NCI-H1417 (cell line): Measurements from ENCODE around the gene CHIC2.

Source experiments
- DNase-seq, 3 experiments: peaks; one replicate each; lab custom pipeline; 2025; lab: John Stamatoyannopoulos, UW

Gene CHIC2

DNA sequence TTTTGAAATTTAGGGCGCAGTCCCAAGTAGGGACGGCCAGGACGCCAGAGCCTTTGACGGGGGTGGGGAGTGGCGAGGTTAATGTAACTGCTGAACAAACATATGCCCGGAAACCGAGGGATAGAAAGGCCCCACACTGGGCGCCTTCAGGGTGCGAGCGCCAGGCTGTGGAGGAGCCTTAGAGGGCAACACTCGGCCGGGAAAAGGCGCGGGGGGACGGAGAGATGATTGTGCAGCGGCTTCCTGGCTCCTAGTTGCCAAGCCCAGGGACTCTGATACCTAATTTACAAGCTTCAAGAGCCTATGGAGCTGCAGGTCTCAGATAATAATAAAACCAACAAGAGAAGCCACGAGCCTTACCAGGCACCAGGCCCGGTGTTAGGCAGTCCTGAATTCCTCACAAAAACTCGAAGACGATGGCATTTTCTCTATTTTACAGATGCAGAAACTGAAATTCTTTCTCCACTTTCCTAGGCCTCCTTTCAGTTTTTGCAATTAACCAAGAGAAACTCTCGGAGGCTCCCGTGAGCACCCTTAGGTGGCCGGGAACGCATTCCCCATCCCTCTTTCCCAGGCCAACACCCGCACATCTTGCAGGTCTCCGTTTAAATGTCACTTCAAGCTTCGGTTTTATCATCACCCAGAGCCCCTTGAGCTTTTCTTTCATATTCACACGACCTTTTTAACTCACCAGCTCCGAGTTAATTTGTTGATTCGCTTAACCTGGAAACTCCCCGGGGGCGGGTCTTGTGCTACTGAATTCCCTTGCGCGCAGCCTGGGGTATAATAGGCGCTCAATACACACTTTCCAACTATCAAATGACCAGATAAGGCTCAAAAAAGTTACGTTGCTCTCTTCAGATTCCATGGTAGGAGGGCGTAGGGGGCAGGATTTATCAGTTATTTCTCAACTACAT, 29.2 kb upstream of the CHIC2 start:
- no peak for DNase-seq

DNA sequence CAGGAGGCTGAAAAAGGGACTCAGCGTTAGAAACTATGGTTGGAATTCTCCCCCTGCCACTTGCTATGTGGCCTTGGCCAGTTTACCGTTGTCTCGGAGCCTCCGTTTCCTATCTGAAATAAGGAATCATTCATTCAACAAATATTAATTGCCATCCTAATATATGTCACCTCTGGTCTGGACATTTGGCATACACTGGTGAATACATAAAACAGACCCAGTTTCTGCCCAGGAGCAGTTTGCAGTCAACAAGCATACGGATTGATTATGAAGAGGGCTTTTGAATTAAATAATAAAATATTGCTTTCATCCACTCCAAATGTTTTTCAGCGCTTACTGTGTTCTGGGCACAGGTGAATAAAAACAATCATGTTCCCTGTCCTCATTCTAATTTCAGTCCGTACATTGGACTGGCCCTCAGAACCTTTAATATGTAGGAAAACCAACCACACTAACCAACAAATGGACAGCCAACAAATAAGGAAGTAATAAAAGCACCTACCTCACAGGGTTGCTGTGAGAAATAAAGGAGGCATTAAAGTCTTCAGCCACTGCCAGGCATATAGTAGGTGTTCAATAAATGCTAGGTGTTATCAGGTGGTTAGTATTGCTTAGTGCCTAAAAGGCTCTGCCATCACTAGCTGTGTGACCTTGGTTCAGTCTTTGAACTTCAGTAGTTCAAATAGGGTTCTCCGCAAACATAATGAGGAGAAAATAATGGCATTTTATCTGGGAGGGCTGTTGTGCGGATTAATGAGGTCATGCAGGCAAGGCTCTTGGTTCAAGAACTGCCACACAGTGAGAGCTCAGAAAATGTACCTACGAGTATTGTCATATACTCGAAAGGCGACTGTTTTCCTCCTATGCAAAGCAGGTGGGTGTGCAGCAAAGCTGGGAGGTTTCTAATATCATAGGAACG, 28.3 kb upstream of the CHIC2 start:
- DNase-seq: no peak

DNA sequence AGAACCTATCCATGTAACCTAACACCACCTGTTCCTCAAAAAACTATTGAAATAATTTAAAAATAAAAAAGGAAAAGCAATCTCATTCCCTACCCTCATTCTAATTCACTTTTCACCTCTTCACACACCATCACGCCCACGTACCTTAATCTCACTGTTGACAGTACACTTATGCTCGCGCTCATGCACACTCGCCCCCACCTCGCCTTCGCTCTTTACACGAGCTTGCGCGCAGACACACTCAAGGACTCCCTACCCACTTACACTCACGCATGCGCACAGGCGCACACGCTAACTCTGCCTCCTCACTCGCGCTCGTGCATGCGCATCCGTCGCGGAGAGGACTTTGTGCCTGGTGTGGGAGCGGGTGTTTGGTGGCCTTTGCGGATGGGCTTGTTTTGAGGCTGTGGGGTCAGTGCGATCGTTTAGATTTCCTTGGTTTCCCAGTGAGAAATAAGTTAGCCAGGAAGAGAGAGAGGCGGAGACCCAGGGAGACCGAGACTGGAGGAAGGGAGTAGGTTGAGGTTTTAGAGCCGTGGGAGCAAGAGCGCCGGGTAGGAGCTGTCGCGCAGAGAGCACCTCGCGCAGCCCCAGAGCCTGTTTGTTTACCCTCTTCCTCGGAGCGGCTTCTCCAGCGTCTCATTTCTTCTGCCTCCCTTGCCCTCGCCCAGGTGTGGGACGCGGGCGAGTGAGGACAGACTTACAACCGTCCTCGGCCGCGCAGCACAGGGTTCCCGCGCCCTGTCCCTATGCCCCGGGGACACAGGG, 27.4 kb upstream of the CHIC2 start:
- DNase-seq: peak; percentile 86 to 93 (median 88)

DNA sequence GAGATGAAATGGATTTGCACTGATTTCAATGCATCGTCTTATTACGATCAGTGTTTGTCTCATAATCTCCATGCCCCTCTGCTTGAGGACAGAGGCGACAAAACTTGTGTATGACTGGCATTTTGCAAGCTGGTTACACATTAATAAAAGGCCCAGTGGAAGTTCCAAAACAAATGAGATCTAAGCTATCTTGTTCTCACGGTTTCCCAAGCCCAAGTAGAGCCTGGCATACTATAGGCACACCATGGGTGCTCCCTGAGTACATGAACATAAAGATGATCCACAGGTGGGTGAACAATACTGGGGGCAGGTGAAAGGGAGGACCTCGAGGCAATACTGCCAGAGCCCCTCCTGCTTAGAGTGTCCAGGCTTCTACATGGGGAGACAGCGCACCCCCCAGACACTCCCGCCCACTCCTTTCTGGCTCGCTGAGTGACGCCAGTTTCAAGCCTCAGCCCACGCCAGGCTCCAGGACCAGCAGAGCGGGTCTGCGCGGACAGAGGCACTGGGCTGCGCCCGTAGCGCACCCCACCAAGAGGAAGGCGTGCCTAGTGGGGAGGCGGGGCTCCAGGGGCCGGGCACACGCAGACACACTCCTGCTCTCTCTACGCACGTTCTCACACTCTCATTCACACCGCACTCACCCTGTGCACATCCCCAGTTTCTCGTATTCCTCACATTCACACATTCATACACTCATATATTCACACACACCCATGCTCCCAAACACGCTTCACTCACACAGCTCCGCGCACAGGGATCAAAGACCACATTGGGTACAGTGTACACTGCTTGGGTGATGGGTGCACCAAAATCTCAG, 26.6 kb upstream of the CHIC2 start:
- no peak for DNase-seq

GRCh38 chr4:54090404-54090803, 26.0 kb upstream of the CHIC2 start:
- DNase-seq: no peak

DNA sequence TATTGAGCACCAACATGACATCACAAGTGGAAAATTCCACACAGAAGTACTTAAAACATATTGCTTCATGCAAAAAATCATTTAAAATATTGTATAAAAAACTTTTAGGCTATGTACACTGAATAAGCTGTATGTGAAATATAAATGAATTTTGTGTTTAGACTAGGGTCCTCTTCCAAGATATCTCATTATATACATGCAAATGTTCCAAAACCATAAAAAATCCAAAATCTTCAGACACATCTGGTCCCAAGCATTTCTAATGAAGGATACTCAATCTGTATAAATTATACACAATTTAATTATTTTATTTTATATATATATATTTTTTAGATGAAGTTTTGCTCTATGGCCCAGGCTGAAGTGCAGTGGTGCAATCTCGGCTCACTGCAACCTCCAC, 25.5 kb upstream of the CHIC2 start:
- DNase-seq: no peak

- DNase-seq: no peak
Measured at GRCh38 chr4:54085284-54085683, 20.9 kb upstream of the CHIC2 start.

DNA sequence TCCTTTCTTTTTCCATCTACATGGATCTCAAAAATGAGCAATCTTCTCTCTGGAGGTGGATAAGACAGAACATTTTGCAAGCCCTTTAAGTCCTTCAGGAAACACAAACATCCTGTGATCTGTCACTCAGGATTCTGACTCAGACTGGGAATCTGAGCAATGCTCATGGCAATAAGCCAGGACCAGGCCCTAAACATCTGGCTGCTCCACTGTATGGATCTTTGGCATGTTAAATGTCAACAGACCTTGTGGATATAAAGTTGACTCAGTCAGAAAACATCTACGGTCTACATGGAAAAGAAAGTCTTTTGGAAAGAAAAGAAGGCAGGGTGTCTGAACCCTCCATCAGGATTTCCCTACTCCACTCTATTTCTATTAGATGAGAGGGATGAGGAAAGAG, 17.8 kb upstream of the CHIC2 start:
- DNase-seq: no peak

- no peak for DNase-seq
Measured at GRCh38 chr4:54077812-54078211, 13.4 kb upstream of the CHIC2 start.

DNA sequence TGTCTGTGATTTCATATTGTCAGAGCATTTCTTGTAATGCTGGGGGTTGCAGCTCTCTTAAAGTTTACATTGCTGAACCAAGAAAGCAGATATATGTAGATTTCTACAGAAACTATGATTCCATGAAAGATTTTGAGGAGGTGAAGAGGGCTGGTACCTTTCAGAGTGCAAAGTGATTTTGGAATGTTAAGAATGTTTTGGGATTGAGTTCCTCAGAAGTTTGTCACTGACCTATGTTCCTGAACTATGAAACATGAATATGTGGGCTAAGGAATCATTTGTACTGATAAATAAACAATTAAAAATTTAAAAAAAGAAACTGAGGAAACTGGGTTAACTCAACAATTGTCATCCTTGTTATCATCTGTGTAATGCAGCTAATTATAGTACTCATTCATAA, 12.3 kb upstream of the CHIC2 start:
- no peak for DNase-seq

GRCh38 chr4:54074381-54074780, 10.0 kb upstream of the CHIC2 start:
- no peak for DNase-seq

DNA sequence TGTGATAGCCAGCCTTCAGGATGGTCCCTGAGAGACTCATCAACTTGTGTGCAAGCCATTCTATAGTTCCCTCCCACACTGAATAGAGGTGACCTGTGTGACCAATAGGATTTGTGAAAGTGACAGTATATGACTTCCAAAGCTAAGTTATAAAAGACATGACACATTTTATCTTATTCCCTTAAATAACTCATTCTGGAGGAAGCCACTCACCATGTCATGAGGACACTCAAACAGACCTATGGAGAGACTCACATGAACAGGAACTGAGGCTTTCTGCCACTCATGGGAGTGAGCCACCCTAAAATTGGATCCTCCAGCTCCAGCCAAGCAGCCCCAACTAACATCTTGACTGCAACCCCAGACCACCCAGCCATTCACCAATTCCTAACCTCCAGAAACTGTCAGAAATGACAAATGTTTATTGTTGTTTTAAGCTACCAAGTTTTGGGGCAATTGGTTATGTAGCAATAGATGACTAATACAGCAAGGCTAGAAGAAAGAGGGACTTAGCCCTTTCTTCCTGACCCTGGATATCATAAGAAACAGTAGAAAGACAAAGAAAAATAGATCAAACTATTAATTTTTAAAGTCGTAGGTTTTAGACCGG, 9.0 kb upstream of the CHIC2 start:
- no peak for DNase-seq

DNA sequence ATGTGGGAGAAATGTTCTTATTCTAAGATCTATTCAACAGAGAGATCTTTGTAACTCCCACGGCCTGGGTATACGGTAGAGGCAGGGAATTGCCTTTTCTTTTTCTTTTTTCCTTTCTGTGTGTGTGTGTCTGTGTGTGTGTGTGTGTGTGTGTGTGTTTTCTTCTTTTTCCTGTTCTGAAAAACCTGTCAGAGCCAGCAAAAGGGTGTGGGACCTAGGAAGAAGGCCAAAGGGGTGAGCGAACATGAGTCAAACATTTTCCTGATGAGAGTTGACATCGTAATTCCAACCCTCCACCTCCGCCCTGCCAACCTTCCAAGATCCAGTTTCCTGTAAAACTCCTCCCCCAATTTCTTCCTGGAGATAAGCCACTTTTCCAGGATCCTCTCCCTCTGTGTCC, 2.8 kb upstream of the CHIC2 start:
- no peak for DNase-seq

GRCh38 chr4:54066718-54067129, 2.3 kb upstream of the CHIC2 start:
- no peak for DNase-seq

DNA sequence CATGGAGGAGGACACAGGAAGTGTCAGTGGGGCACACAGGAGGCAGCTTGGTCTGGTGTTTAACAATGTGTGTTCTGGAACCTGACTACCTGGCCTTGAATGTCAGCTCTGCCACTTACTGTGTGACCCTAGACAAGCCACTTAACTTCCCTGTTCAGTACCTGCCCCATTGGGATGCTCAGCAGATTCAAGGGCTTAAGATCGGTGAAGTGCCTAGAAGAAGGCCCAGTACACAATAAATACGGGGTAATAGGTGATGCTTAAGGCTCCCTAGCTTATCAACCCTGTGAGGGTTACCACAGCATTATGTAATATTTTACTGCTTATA, 1.6 kb upstream of the CHIC2 start:
- no peak for DNase-seq

DNA sequence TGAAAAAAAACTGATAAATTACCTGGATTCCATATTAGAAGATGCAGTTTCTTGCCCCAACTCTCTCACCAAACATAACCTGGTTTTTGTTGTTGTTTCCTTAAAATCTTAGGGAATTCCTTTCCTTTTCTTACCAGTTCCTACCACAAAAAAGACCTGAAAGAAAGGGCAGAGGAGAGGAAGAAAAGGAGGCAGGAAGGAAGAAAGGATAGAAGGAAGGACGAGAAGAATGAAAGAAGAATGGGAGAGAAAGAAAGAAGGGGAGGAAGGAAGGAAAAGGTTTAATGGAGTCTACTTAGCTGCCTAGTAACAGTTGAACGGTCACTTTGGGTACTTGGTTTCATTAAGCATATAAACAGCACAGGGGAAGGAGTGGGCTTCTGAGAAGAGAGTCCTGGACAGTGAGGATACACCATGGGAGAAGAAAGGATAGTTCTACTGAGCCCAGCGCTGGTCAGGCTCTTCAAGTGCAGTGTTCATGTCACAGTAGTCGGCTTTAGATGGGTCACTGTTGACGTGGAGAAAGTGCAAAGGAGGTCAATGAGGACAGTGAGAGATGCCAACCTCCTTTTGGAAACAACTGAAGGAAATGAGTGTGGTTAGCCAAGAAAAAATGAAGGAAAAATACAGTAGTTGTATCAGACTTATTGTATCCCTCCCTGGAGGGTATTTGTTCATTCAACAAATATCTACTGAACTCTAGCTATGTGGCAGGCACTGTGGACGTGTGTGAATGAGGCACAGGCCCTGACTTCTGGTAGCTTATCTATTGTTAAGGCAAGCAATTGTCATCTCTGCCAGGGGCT, 1.1 kb upstream of the CHIC2 start:
- peak in 2 of 3 experiments; percentile 3 to 33 for DNase-seq

DNA sequence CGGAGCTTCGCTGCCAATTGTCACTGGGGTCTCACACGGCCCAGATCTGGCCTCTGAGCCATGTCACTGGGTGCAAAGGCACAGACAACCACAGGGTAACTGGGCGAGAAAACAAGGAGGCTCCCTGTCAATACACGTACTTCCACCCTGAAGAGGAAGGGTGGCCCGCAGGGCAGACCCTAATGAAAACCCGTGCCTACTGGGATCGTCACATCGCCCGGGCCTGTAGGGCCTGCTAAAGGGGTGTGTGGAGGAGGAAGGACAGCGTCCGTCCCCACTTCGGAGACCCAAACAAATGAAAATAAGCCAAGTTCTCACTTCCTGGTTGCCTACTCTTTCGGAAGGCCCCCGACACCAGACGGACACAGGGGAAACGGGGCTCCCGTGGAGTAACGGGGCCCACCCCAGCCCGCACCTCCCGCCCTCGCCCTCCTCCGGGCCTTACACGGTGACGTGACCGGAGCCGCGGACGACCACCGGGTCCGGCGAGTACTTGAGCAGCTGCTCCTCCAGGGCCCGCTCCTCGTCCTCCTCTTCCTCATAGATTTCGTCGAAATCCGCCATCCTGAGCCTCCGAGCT, 578 bp downstream of the CHIC2 start:
- peak in 2 of 3 experiments; percentile 61 to 72 for DNase-seq

GRCh38 chr4:54063229-54063628, 1.2 kb downstream of the CHIC2 start:
- peak in 1 of 3 experiments; percentile 8 for DNase-seq

- no peak for DNase-seq
Measured at GRCh38 chr4:54062392-54062791, 2.0 kb downstream of the CHIC2 start.

DNA sequence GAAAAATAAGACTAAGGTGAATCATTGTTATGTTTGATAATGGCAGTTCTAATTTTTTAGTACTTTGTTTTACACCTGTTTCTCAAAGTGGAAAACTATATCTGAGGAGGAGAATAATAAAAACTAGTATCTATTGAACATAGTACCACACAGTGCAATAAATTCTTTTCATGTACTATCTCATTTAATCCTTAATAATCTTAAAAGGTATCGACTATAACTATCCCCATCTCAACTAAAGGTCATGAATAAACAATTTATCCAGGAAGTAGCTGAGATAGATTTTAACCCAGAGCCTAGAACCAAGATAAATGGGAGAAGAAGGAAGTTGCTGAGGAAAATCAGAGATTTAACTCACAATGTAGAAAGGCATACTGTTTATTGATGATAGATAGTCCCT, 2.5 kb downstream of the CHIC2 start:
- DNase-seq: no peak
